ENCODE data around the gene LYRM4. TPM values are rescaled to one million over a fixed set of nuclear protein-coding genes. Genes with fewer than 3 reads are reported as not detected.

Gene LYRM4
- total and polyA plus RNA-seq, 2 donors (not counting 1 experiment from before 2014, with no cell fraction given) = 22.1 to 29.5 TPM

DNA sequence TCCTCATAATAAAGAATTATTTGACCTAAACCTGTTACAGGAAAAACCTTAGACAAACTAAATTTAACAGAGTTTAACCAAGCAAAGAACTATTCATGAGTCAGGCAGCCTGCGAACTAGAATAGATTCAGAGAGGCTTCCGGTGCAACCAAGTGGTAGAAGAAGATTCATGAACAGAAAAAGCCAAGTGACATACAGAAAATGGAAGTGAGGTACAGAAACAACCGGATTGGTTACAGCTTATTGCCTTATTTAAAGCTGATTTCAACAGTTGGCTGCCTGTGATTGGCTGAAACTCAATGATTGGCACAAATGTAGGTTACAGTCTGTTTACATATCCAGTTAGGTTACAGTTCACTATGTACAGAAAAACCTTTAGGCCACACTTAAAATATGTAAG lies 165.5 kb downstream of the LYRM4 start:
- Histone ChIP-seq H4K20me1 (ENCODE audit: control insufficient read depth, insufficient read depth, low read length, poor library complexity, severe bottlenecking) (no peaks in the 10 kb centered on the region), H3K9me3 (ENCODE audit: control extremely low read depth in 1 of 3, control insufficient read depth in 2 of 3, insufficient read depth in 1 of 3, low read length in 2 of 3) (no peaks in the 10 kb centered on the region), H3K79me2 (ENCODE audit: control insufficient read depth, insufficient read depth, low read length) (no peaks in the 10 kb centered on the region), H3K4me1 (ENCODE audit: control insufficient read depth in 2 of 2, insufficient read depth in 2 of 2, low read length in 2 of 2) (peaks cover 27 to 54% of the 10 kb centered on the region in 2 donors), H3K36me3 (replicated peaks in 1 of 2; ENCODE audit: control extremely low read depth in 1 of 2, control insufficient read depth in 1 of 2, extremely low read depth in 1 of 2, insufficient read depth in 2 of 2, low read length in 1 of 2) (no peaks in the 10 kb centered on the region), H3K4me3 (ENCODE audit: control extremely low read depth in 1 of 5, extremely low read depth in 1 of 5, insufficient read depth in 1 of 5, low read depth in 2 of 5, low read length in 4 of 5) (peak overlapping the region in 1 of 5 experiments; percentile 10), H2AFZ (ENCODE audit: insufficient read depth, low read depth, low read length, poor library complexity, severe bottlenecking) (peak overlapping the region; percentile 9), H3K27me3 (replicated peaks in 1 of 4; ENCODE audit: control extremely low read depth in 1 of 4, control insufficient read depth in 3 of 4, insufficient read depth in 4 of 4, low read length in 3 of 4) (peaks cover 0 to 2% (median 0%) of the 10 kb centered on the region in 4 experiments), H3K27ac (ENCODE audit: low read length in 2 of 2) (peak overlapping the region; percentile 25 to 50), H3K4me2 (replicated peaks; ENCODE audit: low read depth, low read length, poor library complexity, severe bottlenecking) (peak overlapping the region; percentile 49), H3K9ac (ENCODE audit: low read length) (peak overlapping the region; percentile 35)
- H3K9me3 Mint-ChIP-seq (ENCODE audit: insufficient read depth) = no peaks in the 10 kb centered on the region
- H3K4me1 Mint-ChIP-seq = peaks cover 44% of the 10 kb centered on the region
- 48% methylated on average over 3 of the region's 3 CpGs for WGBS (ENCODE audit: insufficient coverage)
- intact Hi-C loops (cut with micrococcal nuclease) = no loop called here
- POLR2A ChIA-PET = interaction anchor here (0.6 kb wide), 1 partner anchor 44 kb away, joined by 3 read pairs; no protein-coding TSS in a partner anchor
- CTCF ChIA-PET = no interaction called here
- TF ChIP-seq, protein P1, sequence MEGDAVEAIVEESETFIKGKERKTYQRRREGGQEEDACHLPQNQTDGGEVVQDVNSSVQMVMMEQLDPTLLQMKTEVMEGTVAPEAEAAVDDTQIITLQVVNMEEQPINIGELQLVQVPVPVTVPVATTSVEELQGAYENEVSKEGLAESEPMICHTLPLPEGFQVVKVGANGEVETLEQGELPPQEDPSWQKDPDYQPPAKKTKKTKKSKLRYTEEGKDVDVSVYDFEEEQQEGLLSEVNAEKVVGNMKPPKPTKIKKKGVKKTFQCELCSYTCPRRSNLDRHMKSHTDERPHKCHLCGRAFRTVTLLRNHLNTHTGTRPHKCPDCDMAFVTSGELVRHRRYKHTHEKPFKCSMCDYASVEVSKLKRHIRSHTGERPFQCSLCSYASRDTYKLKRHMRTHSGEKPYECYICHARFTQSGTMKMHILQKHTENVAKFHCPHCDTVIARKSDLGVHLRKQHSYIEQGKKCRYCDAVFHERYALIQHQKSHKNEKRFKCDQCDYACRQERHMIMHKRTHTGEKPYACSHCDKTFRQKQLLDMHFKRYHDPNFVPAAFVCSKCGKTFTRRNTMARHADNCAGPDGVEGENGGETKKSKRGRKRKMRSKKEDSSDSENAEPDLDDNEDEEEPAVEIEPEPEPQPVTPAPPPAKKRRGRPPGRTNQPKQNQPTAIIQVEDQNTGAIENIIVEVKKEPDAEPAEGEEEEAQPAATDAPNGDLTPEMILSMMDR (IDR thresholded peaks at IDR 0.05) = no peak
- no peak for TF ChIP-seq EZH2 (IDR thresholded peaks at IDR 0.05; ENCODE audit: borderline replicate concordance, insufficient read depth, low read depth, low read length, poor library complexity, severe bottlenecking)
- ATAC-seq (ENCODE audit: low read depth) (peak; percentile 65), DNase-seq (peak; percentile 60)
- peak overlapping the region; percentile 64 for H3K27ac Mint-ChIP-seq
- H3K27me3 Mint-ChIP-seq = no peaks in the 10 kb centered on the region
- peak overlapping the region; percentile 71 for H3K4me3 Mint-ChIP-seq

DNA sequence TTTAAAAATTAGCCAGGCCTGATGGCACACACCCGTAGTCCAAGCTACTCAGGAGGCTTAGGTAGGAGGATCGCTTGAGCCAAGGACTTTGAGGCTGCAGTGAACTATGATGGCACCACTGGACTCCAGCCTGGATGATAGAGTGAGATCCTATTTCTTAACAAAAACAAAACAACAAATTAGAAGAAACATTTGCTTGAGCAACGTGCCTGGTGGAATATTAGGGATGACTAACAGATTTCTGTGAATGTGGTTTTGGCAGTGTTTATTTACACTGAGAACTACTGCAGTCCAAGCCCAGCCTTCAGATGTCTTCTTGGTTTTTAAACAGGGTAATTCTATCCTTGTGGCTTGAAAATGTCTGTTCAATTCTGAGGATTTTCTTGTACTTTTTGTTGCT lies 166.4 kb downstream of the LYRM4 start:
- Histone ChIP-seq H3K4me3 (ENCODE audit: control extremely low read depth in 1 of 5, extremely low read depth in 1 of 5, insufficient read depth in 1 of 5, low read depth in 2 of 5, low read length in 4 of 5) (no peak overlapping the region), H3K4me1 (ENCODE audit: control insufficient read depth in 2 of 2, insufficient read depth in 2 of 2, low read length in 2 of 2) (peaks cover 34 to 59% of the 10 kb centered on the region in 2 donors), H2AFZ (ENCODE audit: insufficient read depth, low read depth, low read length, poor library complexity, severe bottlenecking) (no peak overlapping the region), H4K20me1 (ENCODE audit: control insufficient read depth, insufficient read depth, low read length, poor library complexity, severe bottlenecking) (no peaks in the 10 kb centered on the region), H3K36me3 (replicated peaks in 1 of 2; ENCODE audit: control extremely low read depth in 1 of 2, control insufficient read depth in 1 of 2, extremely low read depth in 1 of 2, insufficient read depth in 2 of 2, low read length in 1 of 2) (no peaks in the 10 kb centered on the region), H3K27ac (ENCODE audit: low read length in 2 of 2) (no peak overlapping the region), H3K79me2 (ENCODE audit: control insufficient read depth, insufficient read depth, low read length) (no peaks in the 10 kb centered on the region), H3K9me3 (ENCODE audit: control extremely low read depth in 1 of 3, control insufficient read depth in 2 of 3, insufficient read depth in 1 of 3, low read length in 2 of 3) (no peaks in the 10 kb centered on the region), H3K27me3 (replicated peaks in 1 of 4; ENCODE audit: control extremely low read depth in 1 of 4, control insufficient read depth in 3 of 4, insufficient read depth in 4 of 4, low read length in 3 of 4) (peaks cover 0 to 5% (median 0%) of the 10 kb centered on the region in 4 experiments), H3K9ac (ENCODE audit: low read length) (no peak overlapping the region), H3K4me2 (replicated peaks; ENCODE audit: low read depth, low read length, poor library complexity, severe bottlenecking) (peak overlapping the region; percentile 49)
- Mint-ChIP-seq H3K9me3 (ENCODE audit: insufficient read depth) (no peaks in the 10 kb centered on the region), H3K27ac (peak overlapping the region; percentile 4), H3K27me3 (no peaks in the 10 kb centered on the region), H3K4me3 (peak overlapping the region; percentile 38), H3K4me1 (peaks cover 51% of the 10 kb centered on the region)
- ChIA-PET POLR2A (no interaction called here), CTCF (no interaction called here)
- no peak for ATAC-seq (ENCODE audit: low read depth)
- intact Hi-C loops (cut with micrococcal nuclease) = no loop called here
- no peak for DNase-seq
- WGBS (ENCODE audit: insufficient coverage) = 50% methylated on average over 1 of the region's 3 CpGs
- TF ChIP-seq, protein P1 (IDR thresholded peaks at IDR 0.05) = no peak
- no peak for TF ChIP-seq EZH2 (IDR thresholded peaks at IDR 0.05; ENCODE audit: borderline replicate concordance, insufficient read depth, low read depth, low read length, poor library complexity, severe bottlenecking)
